ENCODE results near the gene OLFM2.

DNA sequence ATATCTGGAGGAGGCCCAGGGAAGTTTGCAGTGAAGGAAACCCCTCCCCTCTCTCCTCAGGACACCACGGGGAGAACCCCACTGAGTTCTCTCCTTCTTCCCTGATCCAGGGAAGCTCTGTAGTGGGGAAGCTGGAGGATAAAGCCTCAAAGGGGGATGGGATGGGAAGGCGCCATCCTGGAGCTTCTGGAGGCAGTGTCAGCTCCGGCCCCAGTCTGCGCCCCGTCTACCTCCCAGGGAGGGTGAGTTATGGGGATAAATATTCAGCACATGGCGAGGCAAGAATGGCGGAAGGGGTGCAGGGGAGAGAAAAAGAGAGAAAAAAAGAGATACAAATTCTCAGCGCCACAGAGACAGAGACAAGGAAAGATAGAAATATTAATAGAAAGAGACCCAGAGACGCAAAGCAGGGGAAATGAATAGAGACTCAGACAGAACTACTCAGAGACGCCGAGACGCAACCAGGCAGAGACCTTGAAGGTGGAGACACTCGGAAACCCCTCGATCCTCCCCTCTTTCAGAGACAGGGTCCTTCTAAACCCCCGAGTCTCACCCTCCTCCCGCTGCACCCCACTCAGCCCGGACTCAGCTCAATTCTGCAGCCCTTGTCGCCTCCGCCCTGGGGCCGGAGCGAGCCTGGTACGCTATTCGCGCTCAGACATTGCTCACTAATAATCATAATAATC, 23.6 kb downstream of the OLFM2 start:
- TF ChIP-seq, protein P1, sequence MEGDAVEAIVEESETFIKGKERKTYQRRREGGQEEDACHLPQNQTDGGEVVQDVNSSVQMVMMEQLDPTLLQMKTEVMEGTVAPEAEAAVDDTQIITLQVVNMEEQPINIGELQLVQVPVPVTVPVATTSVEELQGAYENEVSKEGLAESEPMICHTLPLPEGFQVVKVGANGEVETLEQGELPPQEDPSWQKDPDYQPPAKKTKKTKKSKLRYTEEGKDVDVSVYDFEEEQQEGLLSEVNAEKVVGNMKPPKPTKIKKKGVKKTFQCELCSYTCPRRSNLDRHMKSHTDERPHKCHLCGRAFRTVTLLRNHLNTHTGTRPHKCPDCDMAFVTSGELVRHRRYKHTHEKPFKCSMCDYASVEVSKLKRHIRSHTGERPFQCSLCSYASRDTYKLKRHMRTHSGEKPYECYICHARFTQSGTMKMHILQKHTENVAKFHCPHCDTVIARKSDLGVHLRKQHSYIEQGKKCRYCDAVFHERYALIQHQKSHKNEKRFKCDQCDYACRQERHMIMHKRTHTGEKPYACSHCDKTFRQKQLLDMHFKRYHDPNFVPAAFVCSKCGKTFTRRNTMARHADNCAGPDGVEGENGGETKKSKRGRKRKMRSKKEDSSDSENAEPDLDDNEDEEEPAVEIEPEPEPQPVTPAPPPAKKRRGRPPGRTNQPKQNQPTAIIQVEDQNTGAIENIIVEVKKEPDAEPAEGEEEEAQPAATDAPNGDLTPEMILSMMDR (IDR thresholded peaks at IDR 0.05 in 4 of 5, conservative IDR thresholded peaks at IDR 0.05 in 1 of 5): no peak
- no peak for TF ChIP-seq POLR2A (IDR thresholded peaks at IDR 0.05)
